B cell (primary cell): Measurements from ENCODE around the gene ARHGAP25. TPM values are rescaled to one million over a fixed set of nuclear protein-coding genes. Genes with fewer than 3 reads are reported as not detected.

Experiments
- ATAC-seq: fragments of 200-7000 bp; cut with Tn5 transposase; one replicate; pipeline ENCODE4 v1.10.0; 2021; ENCODE audit warnings: low read depth, mild to moderate bottlenecking, moderate number of reproducible peaks, moderate library complexity
- CTCF ChIA-PET: fragments of 350-600 bp; sonication (Branson Sonifier 250); formaldehyde crosslinking; loops from one replicate; lab custom pipeline; 2021; ENCODE audit warnings: antibody characterized with exemption, inconsistent platforms; lab: Charles Lee
- POLR2A ChIA-PET: fragments of 350-600 bp; sonication (Branson Sonifier 250); formaldehyde crosslinking; loops from one replicate; lab custom pipeline; 2021; ENCODE audit warnings: antibody characterized with exemption; lab: Charles Lee
- DNase-seq: peaks from one replicate; pipeline ENCODE4 v3.0.0; 2013
- H2AFZ ChIP-seq: 2 replicates; pipeline ENCODE4 v1.6.1; 2012; ENCODE audit warnings: mild to moderate bottlenecking, low read depth, low read length; ENCODE audit not compliant: insufficient read depth, poor library complexity, severe bottlenecking
- H3K27ac ChIP-seq, 2 donors: 1 replicate in 1 of 2; 2 replicates in 1 of 2; pipeline ENCODE4 v1.5.1; 2012 to 2013; ENCODE audit warnings: low read length in 2 of 2, mild to moderate bottlenecking in 2 of 2, moderate library complexity in 1 of 2
- H3K27me3 ChIP-seq, 4 experiments: fragments of 200-600 bp in 1 of 4; sonication (generic) in 1 of 4; replicated peaks in 1 of 4; 1 replicate in 2 of 4; 2 replicates in 2 of 4; pipeline versions ENCODE4 v1.6.1 to v1.7.0; 2013 to 2016; ENCODE audit warnings: low read length in 3 of 4, mild to moderate bottlenecking in 2 of 4, mixed read lengths in 1 of 4, moderate library complexity in 1 of 4; ENCODE audit not compliant: insufficient read depth in 4 of 4, control insufficient read depth in 3 of 4; ENCODE audit errors: control extremely low read depth in 1 of 4
- H3K36me3 ChIP-seq, 2 experiments: replicated peaks in 1 of 2; 1 replicate in 1 of 2; 2 replicates in 1 of 2; pipeline versions ENCODE4 v1.6.1 to v1.7.1; 2013; ENCODE audit warnings: low read length in 1 of 2; ENCODE audit not compliant: insufficient read depth in 2 of 2, control insufficient read depth in 1 of 2; ENCODE audit errors: control extremely low read depth in 1 of 2, extremely low read depth in 1 of 2
- H3K4me1 ChIP-seq, 2 donors: fragments of 200-600 bp in 1 of 2; sonication (generic) in 1 of 2; 1 replicate in 1 of 2; 2 replicates in 1 of 2; pipeline versions ENCODE4 v1.5.1 to v1.6.1; 2013 to 2017; ENCODE audit warnings: low read length in 2 of 2; ENCODE audit not compliant: control insufficient read depth in 2 of 2, insufficient read depth in 2 of 2
- H3K4me2 ChIP-seq: replicated peaks from 2 replicates; pipeline ENCODE3; 2012; ENCODE audit warnings: mild to moderate bottlenecking, low read depth, low read length; ENCODE audit not compliant: poor library complexity, severe bottlenecking
- H3K4me3 ChIP-seq, 5 experiments: fragments of 200-600 bp in 1 of 5; sonication (generic) in 1 of 5; 1 replicate in 3 of 5; 2 replicates in 2 of 5; pipeline versions ENCODE4 v1.5.1 to v1.7.0; 2011 to 2016; ENCODE audit warnings: low read length in 4 of 5, mild to moderate bottlenecking in 4 of 5, low read depth in 2 of 5, control low read depth in 1 of 5, moderate library complexity in 1 of 5; ENCODE audit not compliant: insufficient read depth in 1 of 5; ENCODE audit errors: control extremely low read depth in 1 of 5, extremely low read depth in 1 of 5
- H3K79me2 ChIP-seq: fragments of 200-600 bp; sonication (generic); one replicate; pipeline ENCODE4 v1.6.0; 2016; ENCODE audit warnings: low read length; ENCODE audit not compliant: control insufficient read depth, insufficient read depth
- H3K9ac ChIP-seq: fragments of 200-600 bp; sonication (generic); 2 replicates; pipeline ENCODE4 v1.6.1; 2017; ENCODE audit warnings: mild to moderate bottlenecking, low read length, moderate library complexity
- H3K9me3 ChIP-seq, 3 donors: one replicate each; pipeline versions ENCODE4 v1.6.1 to v1.7.1; 2013; ENCODE audit warnings: low read length in 2 of 3; ENCODE audit not compliant: control insufficient read depth in 2 of 3, insufficient read depth in 1 of 3; ENCODE audit errors: control extremely low read depth in 1 of 3
- H4K20me1 ChIP-seq: 2 replicates; pipeline ENCODE4 v1.6.0; 2012; ENCODE audit warnings: mild to moderate bottlenecking, low read length; ENCODE audit not compliant: insufficient read depth, control insufficient read depth, poor library complexity, severe bottlenecking
- H3K27ac Mint-ChIP-seq: one replicate; pipeline ENCODE4 v1.8.0; 2021; ENCODE audit warnings: mixed read lengths
- H3K27me3 Mint-ChIP-seq: one replicate; pipeline ENCODE4 v1.8.0; 2021; ENCODE audit warnings: mixed read lengths
- H3K4me1 Mint-ChIP-seq: one replicate; pipeline ENCODE4 v1.8.0; 2021; ENCODE audit warnings: mixed read lengths
- H3K4me3 Mint-ChIP-seq: one replicate; pipeline ENCODE4 v1.8.0; 2021; ENCODE audit warnings: mixed read lengths
- H3K9me3 Mint-ChIP-seq: one replicate; pipeline ENCODE4 v1.8.0; 2022; ENCODE audit warnings: mixed read lengths; ENCODE audit not compliant: insufficient read depth
- EZH2 ChIP-seq: IDR thresholded peaks from 2 replicates; pipeline ENCODE4 v1.6.1; 2012; ENCODE audit warnings: borderline replicate concordance, low read depth, mild to moderate bottlenecking, moderate library complexity, low read length; ENCODE audit not compliant: insufficient read depth, poor library complexity, severe bottlenecking
- WGBS: methylation state at CpG from one replicate; pipeline ENCODE4 v1.1.5; 2013; ENCODE audit warnings: missing lambda C conversion rate; ENCODE audit not compliant: insufficient coverage; 5-methylcytosine and 5-hydroxymethylcytosine counted together
- intact Hi-C: fragments of 100-400 bp; cut with micrococcal nuclease; formaldehyde crosslinking; loops from one replicate; pipeline ENCODE4 v1.10.0; 2022
- polyA plus RNA-seq: library from polyadenylated mRNA; depleted of rRNA; stranded (reverse); fragments of >200 nt; gene quantifications from 2 replicates; pipeline ENCODE4 v1.2.3, GENCODE V29; 2012
- total RNA-seq, 2 donors: library from RNA; stranded (reverse); fragments of 120-200 nt in 1 of 2; gene quantifications; 1 replicate in 1 of 2; 2 replicates in 1 of 2; pipeline versions ENCODE4 v1.2.3 to v1.2.4, GENCODE V29; 2013 to 2022
- TF ChIP-seq, protein P1 (sequence below): fragments of 200-600 bp; IDR thresholded peaks from one replicate; pipeline ENCODE4 v1.8.0; 2022; ENCODE audit warnings: antibody characterized with exemption, mild to moderate bottlenecking

Gene ARHGAP25
- total and polyA plus RNA-seq, 2 donors (not counting 1 experiment from before 2014, with no cell fraction given) = 97.9 to 207 TPM

GRCh38 chr2:68834737-68835376 is 100.2 kb downstream of the ARHGAP25 start:
- peak overlapping the region; percentile 74 for H3K27ac Mint-ChIP-seq
- H3K9me3 ChIP-seq = peaks cover 0 to 6% (median 4%) of the 10 kb centered on the region in 3 donors
- DNase-seq (no peak), ATAC-seq (no peak)
- ChIA-PET POLR2A (interaction anchor here (0.6 to 2.6 kb wide), 4 partner anchors 10 to 83 kb away, joined by 3 to 6 read pairs (median 3); no protein-coding TSS in a partner anchor), CTCF (interaction anchor here (0.6 to 8.8 kb wide), 31 partner anchors 9 to 373 kb away, joined by 3 to 140 read pairs (median 5); no protein-coding TSS in a partner anchor)
- H3K4me3 Mint-ChIP-seq = peak overlapping the region; percentile 52
- H3K9me3 Mint-ChIP-seq = no peaks in the 10 kb centered on the region
- peak overlapping the region; percentile 37 for H3K4me2 ChIP-seq
- H3K4me3 ChIP-seq = no peak overlapping the region
- no peak overlapping the region for H3K27ac ChIP-seq
- H3K27me3 Mint-ChIP-seq = no peaks in the 10 kb centered on the region
- H3K4me1 Mint-ChIP-seq = peaks cover 71% of the 10 kb centered on the region
- no peaks in the 10 kb centered on the region for H4K20me1 ChIP-seq
- H3K79me2 ChIP-seq = peaks cover 8% of the 10 kb centered on the region
- no peak overlapping the region for H3K9ac ChIP-seq
- no peaks in the 10 kb centered on the region for H3K36me3 ChIP-seq
- no peaks in the 10 kb centered on the region for H3K27me3 ChIP-seq
- no peak overlapping the region for H2AFZ ChIP-seq
- TF ChIP-seq, protein P1, sequence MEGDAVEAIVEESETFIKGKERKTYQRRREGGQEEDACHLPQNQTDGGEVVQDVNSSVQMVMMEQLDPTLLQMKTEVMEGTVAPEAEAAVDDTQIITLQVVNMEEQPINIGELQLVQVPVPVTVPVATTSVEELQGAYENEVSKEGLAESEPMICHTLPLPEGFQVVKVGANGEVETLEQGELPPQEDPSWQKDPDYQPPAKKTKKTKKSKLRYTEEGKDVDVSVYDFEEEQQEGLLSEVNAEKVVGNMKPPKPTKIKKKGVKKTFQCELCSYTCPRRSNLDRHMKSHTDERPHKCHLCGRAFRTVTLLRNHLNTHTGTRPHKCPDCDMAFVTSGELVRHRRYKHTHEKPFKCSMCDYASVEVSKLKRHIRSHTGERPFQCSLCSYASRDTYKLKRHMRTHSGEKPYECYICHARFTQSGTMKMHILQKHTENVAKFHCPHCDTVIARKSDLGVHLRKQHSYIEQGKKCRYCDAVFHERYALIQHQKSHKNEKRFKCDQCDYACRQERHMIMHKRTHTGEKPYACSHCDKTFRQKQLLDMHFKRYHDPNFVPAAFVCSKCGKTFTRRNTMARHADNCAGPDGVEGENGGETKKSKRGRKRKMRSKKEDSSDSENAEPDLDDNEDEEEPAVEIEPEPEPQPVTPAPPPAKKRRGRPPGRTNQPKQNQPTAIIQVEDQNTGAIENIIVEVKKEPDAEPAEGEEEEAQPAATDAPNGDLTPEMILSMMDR = no peak
- no peak for TF ChIP-seq EZH2
- WGBS = 33% methylated on average over 5 of the region's 6 CpGs
- peaks cover 57 to 60% of the 10 kb centered on the region in 2 donors for H3K4me1 ChIP-seq
- intact Hi-C loops = no loop called here

DNA sequence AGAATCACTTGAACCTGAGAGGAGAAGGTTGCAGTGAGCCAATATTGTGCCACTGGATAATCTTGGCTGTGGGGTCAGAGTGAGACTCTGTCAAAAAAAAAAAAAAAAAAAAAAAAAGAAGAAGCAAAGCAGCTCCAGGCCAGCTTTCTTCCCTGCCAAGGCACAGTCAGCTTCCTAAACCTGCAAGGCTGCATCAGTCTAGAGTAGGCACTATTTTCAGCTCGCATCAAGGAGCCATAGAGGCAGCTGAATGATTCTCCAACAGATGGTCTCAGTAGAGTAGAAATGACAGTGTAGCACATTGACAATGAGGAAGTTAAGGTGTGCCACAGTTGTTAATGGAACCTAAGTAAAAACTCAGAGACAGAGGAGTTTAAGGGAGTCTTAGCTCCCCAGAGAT is 101.0 kb downstream of the ARHGAP25 start:
- no peak overlapping the region for H2AFZ ChIP-seq
- no peak overlapping the region for H3K4me3 ChIP-seq
- no peak overlapping the region for H3K9ac ChIP-seq
- peak; percentile 62 for DNase-seq
- TF ChIP-seq EZH2 = no peak
- TF ChIP-seq, protein P1 = no peak
- Mint-ChIP-seq H3K4me3 (no peak overlapping the region), H3K4me1 (peaks cover 68% of the 10 kb centered on the region), H3K27me3 (no peaks in the 10 kb centered on the region), H3K9me3 (no peaks in the 10 kb centered on the region), H3K27ac (peak overlapping the region; percentile 1)
- peak; percentile 57 for ATAC-seq
- no peaks in the 10 kb centered on the region for H3K36me3 ChIP-seq
- H3K4me1 ChIP-seq = peaks cover 55 to 59% of the 10 kb centered on the region in 2 donors
- no peak overlapping the region for H3K27ac ChIP-seq
- peak overlapping the region; percentile 37 for H3K4me2 ChIP-seq
- H3K27me3 ChIP-seq = no peaks in the 10 kb centered on the region
- H4K20me1 ChIP-seq = no peaks in the 10 kb centered on the region
- intact Hi-C loops = loop anchor here (2.0 kb wide), 2 partner anchors 59 to 369 kb away; partner anchors contain the start of genes APLF and FBXO48
- peaks cover 0 to 6% (median 4%) of the 10 kb centered on the region in 3 donors for H3K9me3 ChIP-seq
- POLR2A ChIA-PET = interaction anchor here (0.6 to 2.6 kb wide), 5 partner anchors 10 to 84 kb away, joined by 3 to 6 read pairs (median 3); no protein-coding TSS in a partner anchor
- CTCF ChIA-PET = interaction anchor here (0.6 to 8.8 kb wide), 37 partner anchors 8 to 374 kb away, joined by 3 to 140 read pairs (median 5); partner anchors contain the start of genes APLF and FBXO48
- peaks cover 8% of the 10 kb centered on the region for H3K79me2 ChIP-seq
- 0% methylated on average over 1 of the region's 1 CpG for WGBS
